Measurements from ENCODE around the gene HDHD5.

The HDHD5 gene

DNA sequence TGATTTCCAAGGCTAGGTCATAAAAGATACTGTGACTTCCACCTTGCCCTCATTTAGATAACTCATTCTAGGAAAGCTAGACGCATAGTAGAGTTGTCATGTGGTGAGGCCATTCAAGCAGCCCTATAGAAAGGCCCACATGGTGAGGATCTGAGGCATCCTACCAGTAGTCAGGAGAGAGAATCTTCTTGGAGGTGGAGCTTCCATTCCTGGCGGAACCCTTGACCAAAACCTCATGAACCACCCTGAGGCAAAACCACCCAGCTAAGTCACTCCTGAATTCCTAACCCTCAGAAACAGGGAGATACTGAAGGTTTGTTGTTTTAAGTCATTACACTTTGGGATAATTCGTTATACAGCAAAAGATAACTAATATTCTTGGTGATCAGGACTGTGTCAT is 2.9 kb upstream of the HDHD5 start:
- Mint-ChIP-seq H3K4me1 (peaks cover 6% of the 10 kb centered on the region), H3K4me3 (peak overlapping the region; percentile 42 to 48 (median 46)), H3K27me3 (ENCODE audit: low read depth) (peaks cover 3% of the 10 kb centered on the region), H3K36me3 (ENCODE audit: low read depth) (no peaks in the 10 kb centered on the region), H3K27ac (no peak overlapping the region), H3K9me3 (no peaks in the 10 kb centered on the region)
- TF ChIP-seq, protein P1, sequence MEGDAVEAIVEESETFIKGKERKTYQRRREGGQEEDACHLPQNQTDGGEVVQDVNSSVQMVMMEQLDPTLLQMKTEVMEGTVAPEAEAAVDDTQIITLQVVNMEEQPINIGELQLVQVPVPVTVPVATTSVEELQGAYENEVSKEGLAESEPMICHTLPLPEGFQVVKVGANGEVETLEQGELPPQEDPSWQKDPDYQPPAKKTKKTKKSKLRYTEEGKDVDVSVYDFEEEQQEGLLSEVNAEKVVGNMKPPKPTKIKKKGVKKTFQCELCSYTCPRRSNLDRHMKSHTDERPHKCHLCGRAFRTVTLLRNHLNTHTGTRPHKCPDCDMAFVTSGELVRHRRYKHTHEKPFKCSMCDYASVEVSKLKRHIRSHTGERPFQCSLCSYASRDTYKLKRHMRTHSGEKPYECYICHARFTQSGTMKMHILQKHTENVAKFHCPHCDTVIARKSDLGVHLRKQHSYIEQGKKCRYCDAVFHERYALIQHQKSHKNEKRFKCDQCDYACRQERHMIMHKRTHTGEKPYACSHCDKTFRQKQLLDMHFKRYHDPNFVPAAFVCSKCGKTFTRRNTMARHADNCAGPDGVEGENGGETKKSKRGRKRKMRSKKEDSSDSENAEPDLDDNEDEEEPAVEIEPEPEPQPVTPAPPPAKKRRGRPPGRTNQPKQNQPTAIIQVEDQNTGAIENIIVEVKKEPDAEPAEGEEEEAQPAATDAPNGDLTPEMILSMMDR (IDR thresholded peaks at IDR 0.05; ENCODE audit: unreplicated experiment in 3 of 3) = no peak

DNA sequence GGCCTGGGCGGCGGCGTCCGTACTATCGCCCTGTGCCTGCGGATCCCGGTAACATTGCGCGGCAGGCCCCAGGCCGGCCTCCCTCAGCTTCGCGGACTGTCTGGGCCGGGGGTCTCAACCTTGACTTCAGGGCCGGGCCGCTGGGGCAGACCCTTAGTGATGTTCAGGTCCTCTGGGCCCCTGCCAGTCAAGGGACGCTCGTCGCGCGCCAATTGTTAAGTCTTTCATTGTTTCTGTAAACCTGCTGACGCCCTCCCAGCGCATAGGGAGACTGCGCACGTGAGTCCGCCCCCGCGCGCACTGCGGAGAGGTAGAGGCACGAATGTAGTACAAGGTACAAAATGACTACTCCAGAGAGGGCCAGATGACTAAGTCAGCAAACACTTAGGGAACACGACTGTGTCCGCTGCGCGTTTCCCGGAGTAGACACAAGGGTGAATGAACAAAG is 451 bp upstream of the HDHD5 start:
- TF ChIP-seq, protein P1 (IDR thresholded peaks at IDR 0.05; ENCODE audit: unreplicated experiment in 3 of 3) = no peak
- no peaks in the 10 kb centered on the region for H3K27me3 Mint-ChIP-seq (ENCODE audit: low read depth)
- peaks cover 12% of the 10 kb centered on the region for H3K4me1 Mint-ChIP-seq
- no peaks in the 10 kb centered on the region for H3K36me3 Mint-ChIP-seq (ENCODE audit: low read depth)
- peak overlapping the region; percentile 74 to 88 (median 80) for H3K27ac Mint-ChIP-seq
- H3K9me3 Mint-ChIP-seq = no peaks in the 10 kb centered on the region
- peak overlapping the region; percentile 83 to 94 (median 93) for H3K4me3 Mint-ChIP-seq

DNA sequence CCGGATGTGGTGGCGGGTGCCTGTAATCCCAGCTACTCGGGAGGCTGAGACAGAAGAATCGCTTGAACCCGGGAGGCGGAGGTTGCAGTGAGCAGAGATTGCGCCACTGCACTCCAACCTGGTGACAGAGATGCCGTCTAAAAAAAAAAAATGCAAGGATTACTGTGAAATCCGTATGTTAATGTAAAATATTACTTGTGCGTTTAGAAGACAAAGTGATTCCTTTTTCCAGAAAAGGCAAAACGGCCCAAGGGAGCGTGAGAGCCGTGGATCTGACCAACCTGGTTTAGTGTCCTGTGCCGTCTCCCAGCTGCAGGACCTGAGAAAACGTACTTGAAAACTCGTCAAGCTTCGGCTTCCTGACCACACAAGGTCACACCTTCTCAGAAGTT is 905 bp downstream of the HDHD5 start:
- H3K36me3 Mint-ChIP-seq (ENCODE audit: low read depth) = no peaks in the 10 kb centered on the region
- H3K4me1 Mint-ChIP-seq = peaks cover 12% of the 10 kb centered on the region
- H3K4me3 Mint-ChIP-seq = peak overlapping the region; percentile 88 to 90 (median 89)
- TF ChIP-seq, protein P1 (IDR thresholded peaks at IDR 0.05; ENCODE audit: unreplicated experiment in 3 of 3) = no peak
- H3K27me3 Mint-ChIP-seq (ENCODE audit: low read depth) = no peaks in the 10 kb centered on the region
- no peaks in the 10 kb centered on the region for H3K9me3 Mint-ChIP-seq
- H3K27ac Mint-ChIP-seq = peak overlapping the region in 2 of 3 experiments; percentile 78 to 89

DNA sequence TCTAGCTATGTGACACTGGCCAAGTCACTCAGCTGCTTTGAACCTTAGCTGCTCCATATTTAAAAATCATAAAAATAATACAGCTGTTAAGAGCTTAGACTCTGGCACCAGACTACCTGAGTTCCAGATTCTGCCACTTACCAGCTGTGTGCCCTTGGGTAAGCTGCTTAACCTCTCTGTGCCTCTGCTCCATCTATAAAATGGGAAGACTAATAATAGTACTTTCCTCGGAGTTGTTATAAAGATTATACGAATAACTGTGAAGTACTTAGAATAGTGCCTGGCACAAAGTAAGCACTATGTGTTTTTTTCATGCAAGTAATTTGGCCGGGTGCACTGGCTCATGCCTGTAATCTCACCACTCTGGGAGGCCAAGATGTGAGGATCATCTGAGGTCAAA is 1.4 kb downstream of the HDHD5 start:
- H3K9me3 Mint-ChIP-seq = no peaks in the 10 kb centered on the region

DNA sequence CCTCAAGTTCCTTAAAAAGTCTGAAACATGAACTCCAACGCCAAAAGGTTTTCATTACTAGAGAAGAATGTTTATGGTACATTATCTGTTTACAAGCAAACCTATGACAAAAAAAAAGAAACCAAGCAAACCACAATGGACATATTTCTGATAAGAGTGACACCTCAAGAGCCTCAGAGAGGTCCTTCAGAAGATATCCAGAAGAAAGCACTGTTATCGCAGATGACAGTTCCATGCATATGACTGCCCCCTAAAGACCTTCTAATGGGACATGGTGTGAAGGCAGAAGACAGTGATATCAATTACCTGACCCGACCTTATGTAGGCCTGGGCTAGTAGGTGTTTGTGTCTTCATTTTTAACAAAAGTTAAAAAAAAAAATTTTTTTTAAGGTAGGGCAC is 3.1 kb downstream of the HDHD5 start:
- Mint-ChIP-seq H3K9me3 (no peaks in the 10 kb centered on the region), H3K27ac (no peak overlapping the region), H3K36me3 (ENCODE audit: low read depth) (no peaks in the 10 kb centered on the region), H3K27me3 (ENCODE audit: low read depth) (no peaks in the 10 kb centered on the region), H3K4me3 (peak overlapping the region; percentile 3 to 66 (median 54)), H3K4me1 (peaks cover 20% of the 10 kb centered on the region)
- TF ChIP-seq, protein P1 (IDR thresholded peaks at IDR 0.05; ENCODE audit: unreplicated experiment in 3 of 3) = no peak

More for the DNA sequence above, 1.4 kb downstream of the HDHD5 start:
- no peaks in the 10 kb centered on the region for H3K36me3 Mint-ChIP-seq (ENCODE audit: low read depth)
- TF ChIP-seq, protein P1 (IDR thresholded peaks at IDR 0.05; ENCODE audit: unreplicated experiment in 3 of 3) = no peak
- no peak overlapping the region for H3K27ac Mint-ChIP-seq
- peak overlapping the region; percentile 88 to 90 (median 89) for H3K4me3 Mint-ChIP-seq
- H3K27me3 Mint-ChIP-seq (ENCODE audit: low read depth) = no peaks in the 10 kb centered on the region
- peaks cover 12% of the 10 kb centered on the region for H3K4me1 Mint-ChIP-seq

DNA sequence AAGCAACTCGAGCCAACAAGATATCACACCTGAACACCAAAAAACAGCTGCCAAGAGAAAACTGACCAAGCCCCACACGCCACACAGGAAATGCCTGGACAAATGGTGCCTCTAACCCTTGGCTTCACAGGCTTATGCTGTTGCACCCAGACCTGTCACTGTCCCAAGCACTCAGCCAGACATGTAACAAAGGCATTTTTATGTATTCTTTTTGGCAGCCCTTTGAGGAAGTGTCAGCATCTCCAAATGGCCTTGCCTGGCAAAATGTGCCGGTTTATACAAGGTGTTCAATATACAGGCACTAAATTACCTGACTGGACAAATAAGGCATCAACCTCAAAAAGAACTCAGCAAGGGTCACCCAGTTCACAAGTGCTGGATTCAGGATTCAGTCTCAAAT is 6.1 kb downstream of the HDHD5 start:
- no peak overlapping the region for H3K27ac Mint-ChIP-seq
- no peaks in the 10 kb centered on the region for H3K27me3 Mint-ChIP-seq (ENCODE audit: low read depth)
- H3K9me3 Mint-ChIP-seq = no peaks in the 10 kb centered on the region
- H3K4me1 Mint-ChIP-seq = peaks cover 14% of the 10 kb centered on the region
- H3K4me3 Mint-ChIP-seq = no peak overlapping the region
- TF ChIP-seq, protein P1 (IDR thresholded peaks at IDR 0.05; ENCODE audit: unreplicated experiment in 3 of 3) = no peak
- peaks cover 3% of the 10 kb centered on the region for H3K36me3 Mint-ChIP-seq (ENCODE audit: low read depth)

Data from nephron (organoid).